ENCODE data around the gene MAP3K2. TPM values are rescaled to one million over a fixed set of nuclear protein-coding genes. Genes with fewer than 3 reads are reported as not detected.

The MAP3K2 gene
- total RNA-seq, 1 experiment from 2014 or later = 26.4 TPM

DNA sequence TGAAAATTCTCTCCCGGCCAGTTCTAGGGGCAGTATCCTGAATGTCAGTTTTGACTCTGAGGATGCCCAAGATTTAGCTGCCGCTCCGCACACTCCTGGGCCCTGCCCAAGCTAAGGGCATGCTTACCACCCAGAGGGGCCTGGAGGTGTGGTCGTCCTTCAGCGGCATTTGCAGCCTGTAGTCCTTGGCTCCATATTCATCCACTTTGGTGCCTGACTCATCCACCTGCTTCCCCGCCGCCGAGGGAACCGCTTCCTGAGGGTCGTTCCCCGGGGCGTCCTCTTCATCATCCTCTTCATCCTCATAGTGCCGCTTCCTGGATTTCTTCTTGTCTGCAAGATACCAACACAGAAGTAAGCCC lies 94.4 kb downstream of the MAP3K2 start:
- DNase-seq (ENCODE audit: low read depth, low spot score) = no peak
- in situ Hi-C loops (cut with HindIII; ENCODE audit: low pct_unique_long_range_greater_than_20kb, low sequenced_read_pairs) = no loop called here

DNA sequence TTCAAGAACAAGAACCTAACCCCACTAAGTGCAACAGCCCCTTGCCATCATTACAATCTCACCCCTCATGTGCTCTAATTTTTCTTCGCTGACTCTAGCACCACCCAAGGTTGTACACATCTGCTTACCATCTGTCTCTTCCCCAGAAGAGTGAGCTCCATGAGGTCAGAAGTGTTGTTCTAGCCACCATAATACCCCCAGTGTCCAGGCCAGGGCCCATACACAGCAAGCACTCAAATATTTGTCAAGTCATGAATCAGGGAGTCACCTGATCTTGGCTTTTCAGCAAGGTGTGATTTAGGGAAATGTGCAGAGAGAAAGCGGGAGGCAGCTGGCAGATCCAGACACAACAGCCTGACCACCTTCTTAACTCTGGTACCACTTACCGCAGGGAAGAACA lies 99.5 kb downstream of the MAP3K2 start:
- in situ Hi-C loops (cut with HindIII; ENCODE audit: low pct_unique_long_range_greater_than_20kb, low sequenced_read_pairs) = no loop called here
- DNase-seq (ENCODE audit: low read depth, low spot score) = no peak

DNA sequence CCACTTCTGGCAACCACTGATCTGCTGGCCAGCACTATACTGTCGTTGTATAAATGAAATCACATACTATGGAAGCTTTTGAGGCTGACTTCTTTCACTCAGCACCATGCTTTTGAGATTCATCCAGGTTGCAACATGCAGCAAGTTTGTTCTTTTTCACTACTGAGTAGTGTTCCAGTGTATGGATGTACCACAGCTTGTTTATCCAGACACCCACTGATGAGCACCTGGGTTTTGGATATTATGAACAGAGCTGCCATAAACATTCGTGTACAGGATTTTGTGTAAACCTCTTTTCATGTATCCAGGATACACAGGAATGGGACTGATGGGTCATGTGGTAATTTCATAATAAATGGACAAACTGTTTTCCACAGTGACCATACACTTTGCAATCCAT lies 104.5 kb downstream of the MAP3K2 start:
- in situ Hi-C loops (cut with HindIII; ENCODE audit: low pct_unique_long_range_greater_than_20kb, low sequenced_read_pairs) = no loop called here
- no peak for DNase-seq (ENCODE audit: low read depth, low spot score)

GRCh38 chr2:127280693-127281092 lies 107.1 kb downstream of the MAP3K2 start:
- no peak for DNase-seq (ENCODE audit: low read depth, low spot score)
- in situ Hi-C loops (cut with HindIII; ENCODE audit: low pct_unique_long_range_greater_than_20kb, low sequenced_read_pairs) = no loop called here

DNA sequence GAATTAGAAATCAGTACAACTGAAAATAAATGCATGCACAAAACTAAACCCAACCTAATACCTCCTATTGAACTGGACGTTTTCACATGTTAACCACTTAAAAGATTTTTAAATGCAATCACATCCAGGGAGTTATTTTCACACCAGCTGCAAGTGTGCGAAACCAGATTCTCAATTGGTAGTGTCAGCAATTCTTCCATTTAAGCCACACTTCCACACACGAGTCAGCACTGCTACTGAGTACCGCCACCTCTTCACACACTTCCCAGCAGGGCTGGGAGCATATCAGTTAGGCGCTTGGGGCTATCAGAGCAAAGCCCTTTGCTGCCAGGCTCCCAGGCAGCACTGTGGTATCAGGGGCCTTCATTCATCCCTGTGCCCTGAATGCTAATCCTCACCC lies 108.0 kb downstream of the MAP3K2 start:
- no peak for DNase-seq (ENCODE audit: low read depth, low spot score)
- in situ Hi-C loops (cut with HindIII; ENCODE audit: low pct_unique_long_range_greater_than_20kb, low sequenced_read_pairs) = no loop called here

GRCh38 chr2:127278959-127279358 lies 108.8 kb downstream of the MAP3K2 start:
- DNase-seq (ENCODE audit: low read depth, low spot score) = no peak
- in situ Hi-C loops (cut with HindIII; ENCODE audit: low pct_unique_long_range_greater_than_20kb, low sequenced_read_pairs) = no loop called here

DNA sequence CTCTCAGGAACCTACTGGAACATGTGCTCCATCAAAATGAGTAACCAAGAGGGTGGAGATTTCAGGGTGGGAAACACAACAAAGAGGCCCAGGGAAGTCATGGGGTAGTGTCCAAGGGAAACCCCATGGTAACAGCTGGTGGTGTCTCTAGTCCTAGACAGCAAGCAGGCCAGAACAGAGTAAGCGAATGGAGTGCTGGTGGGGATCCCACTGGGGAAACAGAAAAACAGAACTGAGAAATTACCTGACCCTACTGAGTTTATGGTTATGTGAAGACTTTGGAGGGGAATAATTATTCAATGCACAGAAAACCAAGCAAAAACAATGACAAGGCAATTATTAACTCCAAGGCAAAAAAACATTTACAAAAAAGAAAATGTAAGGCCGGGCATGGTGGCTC lies 110.7 kb downstream of the MAP3K2 start:
- in situ Hi-C loops (cut with HindIII; ENCODE audit: low pct_unique_long_range_greater_than_20kb, low sequenced_read_pairs) = no loop called here
- DNase-seq (ENCODE audit: low read depth, low spot score) = no peak

DNA sequence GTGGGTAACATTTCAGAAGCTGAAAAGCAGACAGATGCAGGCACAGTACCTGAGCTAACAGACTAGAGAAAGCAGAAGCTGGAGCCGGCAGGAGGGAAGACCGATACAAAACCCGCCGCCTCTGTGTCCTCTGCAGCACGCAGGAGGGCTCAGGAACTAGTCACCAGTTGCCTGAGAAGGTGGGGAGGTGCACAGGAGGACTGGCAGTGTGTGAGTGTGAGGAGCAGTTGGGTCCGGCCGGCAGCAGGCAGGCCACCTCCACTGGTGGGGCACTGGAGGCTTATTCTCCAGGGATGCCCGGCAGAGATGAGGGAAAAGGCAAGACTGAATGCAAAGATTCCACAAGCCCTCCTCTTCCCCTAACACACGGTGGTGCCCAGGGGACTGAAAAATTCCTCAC lies 112.0 kb downstream of the MAP3K2 start:
- in situ Hi-C loops (cut with HindIII; ENCODE audit: low pct_unique_long_range_greater_than_20kb, low sequenced_read_pairs) = no loop called here
- DNase-seq (ENCODE audit: low read depth, low spot score) = no peak

DNA sequence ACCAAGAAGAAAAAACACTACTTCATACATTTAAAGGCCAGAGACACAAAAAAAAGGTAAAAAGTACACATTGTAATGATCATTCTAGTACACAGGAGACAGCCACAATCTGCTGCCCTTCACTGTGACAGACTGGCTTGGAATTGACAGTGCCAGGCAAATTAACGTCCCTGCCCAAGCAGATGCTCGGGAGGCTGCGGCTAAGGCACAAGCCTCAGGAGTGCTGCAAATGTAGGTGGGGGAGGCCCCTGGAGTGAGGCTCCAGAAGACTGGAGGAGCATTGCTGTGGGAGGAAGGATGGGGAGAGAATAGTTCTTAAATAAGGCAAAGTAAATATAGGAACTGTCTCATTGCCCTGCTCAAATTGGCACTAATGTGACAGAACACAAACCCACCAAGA lies 112.4 kb downstream of the MAP3K2 start:
- in situ Hi-C loops (cut with HindIII; ENCODE audit: low pct_unique_long_range_greater_than_20kb, low sequenced_read_pairs) = no loop called here
- no peak for DNase-seq (ENCODE audit: low read depth, low spot score)

DNA sequence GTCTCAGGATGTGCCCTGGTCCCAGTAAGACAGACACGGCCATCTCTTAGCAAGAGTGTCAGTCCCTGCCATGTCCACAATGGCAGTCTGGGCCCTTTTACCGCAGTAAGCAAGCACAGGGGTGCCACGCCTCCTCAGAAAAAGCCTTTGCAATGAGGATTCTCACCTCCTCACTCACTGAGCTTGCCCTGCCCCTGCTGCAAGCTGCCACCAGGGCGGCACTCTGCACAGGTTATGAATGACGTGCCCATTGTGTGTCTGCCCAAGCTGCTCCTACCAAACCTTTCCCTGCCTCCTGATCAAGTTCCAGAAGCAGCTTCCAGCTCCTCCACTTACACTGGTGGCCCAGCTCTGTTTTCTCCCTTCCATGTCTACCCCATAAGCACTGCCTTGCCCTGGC lies 117.1 kb downstream of the MAP3K2 start:
- in situ Hi-C loops (cut with HindIII; ENCODE audit: low pct_unique_long_range_greater_than_20kb, low sequenced_read_pairs) = no loop called here
- no peak for DNase-seq (ENCODE audit: low read depth, low spot score)

GRCh38 chr2:127261804-127262406 lies 125.9 kb downstream of the MAP3K2 start:
- DNase-seq (ENCODE audit: low read depth, low spot score) = peak; percentile 10
- in situ Hi-C loops (cut with HindIII; ENCODE audit: low pct_unique_long_range_greater_than_20kb, low sequenced_read_pairs) = no loop called here

- no peak for DNase-seq (ENCODE audit: low read depth, low spot score)
- in situ Hi-C loops (cut with HindIII; ENCODE audit: low pct_unique_long_range_greater_than_20kb, low sequenced_read_pairs) = no loop called here
Measured at GRCh38 chr2:127259355-127259754, 128.4 kb downstream of the MAP3K2 start.

DNA sequence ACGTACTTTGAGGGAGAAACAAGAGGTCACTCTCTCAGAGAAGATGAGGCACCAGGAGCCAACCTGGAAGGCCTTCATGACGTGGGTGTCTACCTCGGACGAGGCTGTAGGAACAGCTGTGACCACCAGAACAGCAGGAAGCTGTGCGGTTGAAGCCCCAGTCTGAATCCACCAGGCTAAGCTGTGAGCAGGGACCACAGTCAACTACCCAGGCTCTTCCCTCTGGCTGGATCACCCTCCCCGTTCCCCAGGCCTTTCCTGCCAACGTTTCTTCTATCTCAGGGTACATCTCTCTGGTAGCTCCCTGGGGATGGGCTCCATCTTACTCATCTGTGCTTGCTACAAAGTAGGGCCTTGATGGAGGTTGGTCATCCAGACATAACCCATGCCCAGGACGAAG lies 130.9 kb downstream of the MAP3K2 start:
- in situ Hi-C loops (cut with HindIII; ENCODE audit: low pct_unique_long_range_greater_than_20kb, low sequenced_read_pairs) = no loop called here
- DNase-seq (ENCODE audit: low read depth, low spot score) = no peak

- DNase-seq (ENCODE audit: low read depth, low spot score) = no peak
- in situ Hi-C loops (cut with HindIII; ENCODE audit: low pct_unique_long_range_greater_than_20kb, low sequenced_read_pairs) = no loop called here
Measured at GRCh38 chr2:127256381-127256780, 131.4 kb downstream of the MAP3K2 start.

DNA sequence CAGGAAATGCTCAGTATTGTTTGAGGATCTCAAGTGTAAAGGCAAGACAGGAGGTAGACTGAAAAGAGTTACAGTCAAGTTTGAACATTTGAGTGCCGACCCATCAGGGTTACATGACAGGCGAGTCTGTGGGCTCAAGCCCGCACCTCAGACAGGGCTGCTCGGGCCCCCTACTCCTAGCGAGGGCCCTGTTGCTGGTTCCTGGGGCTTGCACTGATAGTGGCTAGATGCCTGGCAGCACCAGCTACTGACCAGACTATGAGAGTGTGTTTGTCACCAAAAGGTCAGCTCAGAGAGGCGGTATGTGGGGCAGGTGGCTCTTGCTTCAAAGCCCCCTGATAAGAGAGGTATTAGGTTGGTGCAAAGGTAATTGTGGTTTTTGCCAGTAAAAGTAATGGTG lies 132.1 kb downstream of the MAP3K2 start:
- no peak for DNase-seq (ENCODE audit: low read depth, low spot score)
- in situ Hi-C loops (cut with HindIII; ENCODE audit: low pct_unique_long_range_greater_than_20kb, low sequenced_read_pairs) = no loop called here

GRCh38 chr2:127255146-127255545 lies 132.6 kb downstream of the MAP3K2 start:
- peak; percentile 93 for DNase-seq (ENCODE audit: low read depth, low spot score)
- in situ Hi-C loops (cut with HindIII; ENCODE audit: low pct_unique_long_range_greater_than_20kb, low sequenced_read_pairs) = no loop called here

GRCh38 chr2:127254386-127254981 lies 133.3 kb downstream of the MAP3K2 start:
- in situ Hi-C loops (cut with HindIII; ENCODE audit: low pct_unique_long_range_greater_than_20kb, low sequenced_read_pairs) = no loop called here
- DNase-seq (ENCODE audit: low read depth, low spot score) = peak; percentile 7
